DOHH2 (cell line): ENCODE measurements around the gene DUSP10.

Experiments used
- EZH2phosphoT487 ChIP-seq: fragments of 200-600 bp; sonication (generic); IDR thresholded peaks from 2 replicates; pipeline ENCODE4 v1.6.1; 2017; ENCODE audit warnings: borderline replicate concordance, mild to moderate bottlenecking, antibody characterized with exemption, low read length, moderate library complexity, mixed read lengths
- TF ChIP-seq, protein P1 (sequence below): fragments of 200-600 bp; sonication (generic); IDR thresholded peaks from one replicate; pipeline ENCODE4 v1.5.1; 2014; ENCODE audit warnings: antibody characterized with exemption, mild to moderate bottlenecking, low read depth, low read length; ENCODE audit not compliant: poor library complexity, severe bottlenecking

DNA sequence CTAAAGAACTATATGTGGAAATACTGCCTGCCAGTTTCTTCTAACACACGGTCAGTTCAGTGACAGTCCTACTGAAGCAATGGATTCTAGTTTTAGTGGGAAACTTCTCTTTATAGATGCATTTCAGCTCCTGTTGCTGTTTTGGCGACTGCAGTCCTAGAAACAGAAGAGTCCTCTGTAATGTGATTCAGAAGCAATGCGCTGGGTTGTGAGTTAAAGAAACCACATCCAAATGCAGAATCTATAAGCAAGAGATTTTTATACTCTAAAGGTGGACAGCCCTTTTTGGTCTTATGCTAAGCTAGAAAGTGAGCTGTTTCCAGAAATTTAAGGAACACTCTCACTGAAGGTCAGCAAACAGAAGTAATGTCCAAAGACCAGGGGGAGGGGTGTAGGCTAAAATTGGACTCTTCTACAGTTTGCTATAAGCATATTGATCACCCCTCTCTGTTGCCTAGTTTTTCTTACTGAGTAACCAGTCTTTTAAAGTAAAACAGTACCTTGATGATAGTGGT, 30.8 kb downstream of the DUSP10 start:
- TF ChIP-seq, protein P1, sequence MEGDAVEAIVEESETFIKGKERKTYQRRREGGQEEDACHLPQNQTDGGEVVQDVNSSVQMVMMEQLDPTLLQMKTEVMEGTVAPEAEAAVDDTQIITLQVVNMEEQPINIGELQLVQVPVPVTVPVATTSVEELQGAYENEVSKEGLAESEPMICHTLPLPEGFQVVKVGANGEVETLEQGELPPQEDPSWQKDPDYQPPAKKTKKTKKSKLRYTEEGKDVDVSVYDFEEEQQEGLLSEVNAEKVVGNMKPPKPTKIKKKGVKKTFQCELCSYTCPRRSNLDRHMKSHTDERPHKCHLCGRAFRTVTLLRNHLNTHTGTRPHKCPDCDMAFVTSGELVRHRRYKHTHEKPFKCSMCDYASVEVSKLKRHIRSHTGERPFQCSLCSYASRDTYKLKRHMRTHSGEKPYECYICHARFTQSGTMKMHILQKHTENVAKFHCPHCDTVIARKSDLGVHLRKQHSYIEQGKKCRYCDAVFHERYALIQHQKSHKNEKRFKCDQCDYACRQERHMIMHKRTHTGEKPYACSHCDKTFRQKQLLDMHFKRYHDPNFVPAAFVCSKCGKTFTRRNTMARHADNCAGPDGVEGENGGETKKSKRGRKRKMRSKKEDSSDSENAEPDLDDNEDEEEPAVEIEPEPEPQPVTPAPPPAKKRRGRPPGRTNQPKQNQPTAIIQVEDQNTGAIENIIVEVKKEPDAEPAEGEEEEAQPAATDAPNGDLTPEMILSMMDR = no peak
- TF ChIP-seq EZH2phosphoT487 = no peak
